ENCODE data around the gene ITPKB. TPM values are rescaled to one million over a fixed set of nuclear protein-coding genes. Genes with fewer than 3 reads are reported as not detected.

Gene ITPKB
- total RNA-seq, 6 experiments from 2014 or later = 1.7 to 3.0 (median 2.2) TPM

- H3K27me3 Mint-ChIP-seq (ENCODE audit: insufficient read depth) = peaks cover 27% of the 10 kb centered on the region
- H3K9me3 Mint-ChIP-seq = no peaks in the 10 kb centered on the region
- TF ChIP-seq, protein P1, sequence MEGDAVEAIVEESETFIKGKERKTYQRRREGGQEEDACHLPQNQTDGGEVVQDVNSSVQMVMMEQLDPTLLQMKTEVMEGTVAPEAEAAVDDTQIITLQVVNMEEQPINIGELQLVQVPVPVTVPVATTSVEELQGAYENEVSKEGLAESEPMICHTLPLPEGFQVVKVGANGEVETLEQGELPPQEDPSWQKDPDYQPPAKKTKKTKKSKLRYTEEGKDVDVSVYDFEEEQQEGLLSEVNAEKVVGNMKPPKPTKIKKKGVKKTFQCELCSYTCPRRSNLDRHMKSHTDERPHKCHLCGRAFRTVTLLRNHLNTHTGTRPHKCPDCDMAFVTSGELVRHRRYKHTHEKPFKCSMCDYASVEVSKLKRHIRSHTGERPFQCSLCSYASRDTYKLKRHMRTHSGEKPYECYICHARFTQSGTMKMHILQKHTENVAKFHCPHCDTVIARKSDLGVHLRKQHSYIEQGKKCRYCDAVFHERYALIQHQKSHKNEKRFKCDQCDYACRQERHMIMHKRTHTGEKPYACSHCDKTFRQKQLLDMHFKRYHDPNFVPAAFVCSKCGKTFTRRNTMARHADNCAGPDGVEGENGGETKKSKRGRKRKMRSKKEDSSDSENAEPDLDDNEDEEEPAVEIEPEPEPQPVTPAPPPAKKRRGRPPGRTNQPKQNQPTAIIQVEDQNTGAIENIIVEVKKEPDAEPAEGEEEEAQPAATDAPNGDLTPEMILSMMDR (IDR thresholded peaks at IDR 0.05) = no peak
- DNase-seq = no peak
- H3K27ac Mint-ChIP-seq = no peak overlapping the region
- H3K4me3 Mint-ChIP-seq = no peak overlapping the region
- H3K4me1 Mint-ChIP-seq (ENCODE audit: low read depth) = no peaks in the 10 kb centered on the region
- no peaks in the 10 kb centered on the region for H3K36me3 Mint-ChIP-seq (ENCODE audit: low read depth)
Observed at GRCh38 chr1:226688808-226689207, 50.3 kb downstream of the ITPKB start.

- Mint-ChIP-seq H3K36me3 (ENCODE audit: low read depth) (no peaks in the 10 kb centered on the region), H3K4me3 (no peak overlapping the region), H3K27me3 (ENCODE audit: insufficient read depth) (peaks cover 29% of the 10 kb centered on the region), H3K27ac (no peak overlapping the region), H3K9me3 (no peaks in the 10 kb centered on the region), H3K4me1 (ENCODE audit: low read depth) (no peaks in the 10 kb centered on the region)
- TF ChIP-seq, protein P1 (IDR thresholded peaks at IDR 0.05) = no peak
- DNase-seq = no peak
Observed at GRCh38 chr1:226688056-226688748, 50.9 kb downstream of the ITPKB start.

DNA sequence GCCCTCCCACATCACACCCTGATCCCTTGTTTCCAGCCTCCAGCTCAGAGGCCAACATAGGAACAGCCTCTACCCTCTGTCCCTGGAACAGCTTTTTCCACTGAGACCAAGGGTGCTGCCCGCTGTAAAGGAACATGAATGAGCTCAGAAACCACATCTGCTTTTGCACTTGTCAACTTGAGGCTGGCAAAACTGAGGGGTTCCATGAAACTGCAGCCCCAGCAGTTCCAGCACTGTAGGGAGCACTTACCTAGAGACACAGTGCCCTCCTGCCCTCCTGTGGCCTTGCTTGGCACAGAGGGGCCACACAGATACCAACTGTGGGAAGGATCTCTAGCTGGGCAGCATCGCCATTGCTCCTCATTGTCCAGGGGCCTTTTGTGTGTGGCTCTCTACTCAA, 51.7 kb downstream of the ITPKB start:
- peaks cover 25% of the 10 kb centered on the region for H3K27me3 Mint-ChIP-seq (ENCODE audit: insufficient read depth)
- no peaks in the 10 kb centered on the region for H3K4me1 Mint-ChIP-seq (ENCODE audit: low read depth)

GRCh38 chr1:226686440-226687425, 52.3 kb downstream of the ITPKB start:
- no peaks in the 10 kb centered on the region for H3K9me3 Mint-ChIP-seq
- H3K4me1 Mint-ChIP-seq (ENCODE audit: low read depth) = no peaks in the 10 kb centered on the region
- peaks cover 28% of the 10 kb centered on the region for H3K27me3 Mint-ChIP-seq (ENCODE audit: insufficient read depth)
- H3K36me3 Mint-ChIP-seq (ENCODE audit: low read depth) = no peaks in the 10 kb centered on the region
- no peak for DNase-seq
- no peak overlapping the region for H3K27ac Mint-ChIP-seq
- TF ChIP-seq, protein P1 (IDR thresholded peaks at IDR 0.05) = no peak
- H3K4me3 Mint-ChIP-seq = no peak overlapping the region

More for the DNA sequence above, 51.7 kb downstream of the ITPKB start:
- H3K9me3 Mint-ChIP-seq = no peaks in the 10 kb centered on the region
- H3K36me3 Mint-ChIP-seq (ENCODE audit: low read depth) = no peaks in the 10 kb centered on the region
- no peak for DNase-seq
- TF ChIP-seq, protein P1 (IDR thresholded peaks at IDR 0.05) = peak; percentile 25; the same call in 1 of the 2 replicates
- H3K27ac Mint-ChIP-seq = no peak overlapping the region
- H3K4me3 Mint-ChIP-seq = no peak overlapping the region

DNA sequence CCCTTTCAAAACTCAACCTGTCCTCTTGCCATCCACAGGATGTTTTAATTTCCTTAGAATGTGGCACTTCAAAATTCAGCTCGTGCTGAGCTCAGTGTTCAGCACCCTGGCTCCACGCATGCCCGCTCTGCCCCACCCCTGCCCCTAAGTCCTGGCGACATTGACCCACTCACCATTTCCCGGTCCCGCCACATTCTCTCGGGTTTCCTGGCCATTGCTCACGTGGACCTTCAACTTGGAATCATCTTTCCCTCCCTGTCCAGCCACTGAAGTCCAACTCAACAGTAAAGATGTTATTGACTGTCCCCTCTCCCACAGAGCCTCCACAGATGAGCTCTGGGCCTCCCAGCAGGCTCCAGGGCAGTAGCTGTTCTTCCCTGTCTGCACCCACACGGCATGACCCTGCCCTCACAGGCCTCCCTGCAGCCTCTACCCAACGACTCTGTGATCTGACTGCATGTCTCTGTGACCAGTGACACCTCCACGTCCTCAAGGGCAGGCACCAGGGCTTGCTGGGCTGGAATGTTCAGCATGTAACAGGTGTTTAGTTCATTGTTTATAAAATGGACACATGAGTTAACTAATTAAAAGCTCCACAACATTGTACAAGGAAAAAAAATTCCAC, 53.8 kb downstream of the ITPKB start:
- peaks cover 9% of the 10 kb centered on the region for H3K4me1 Mint-ChIP-seq (ENCODE audit: low read depth)
- no peaks in the 10 kb centered on the region for H3K9me3 Mint-ChIP-seq
- H3K27ac Mint-ChIP-seq = no peak overlapping the region
- peaks cover 26% of the 10 kb centered on the region for H3K27me3 Mint-ChIP-seq (ENCODE audit: insufficient read depth)
- no peaks in the 10 kb centered on the region for H3K36me3 Mint-ChIP-seq (ENCODE audit: low read depth)
- no peak for DNase-seq
- TF ChIP-seq, protein P1 (IDR thresholded peaks at IDR 0.05) = no peak
- no peak overlapping the region for H3K4me3 Mint-ChIP-seq
